Prostate gland (tissue), 2 donors: ENCODE results near the gene MS4A15. TPM values are rescaled to one million over a fixed set of nuclear protein-coding genes. Genes with fewer than 3 reads are reported as not detected.

Experiments
- DNase-seq: peaks from one replicate; pipeline ENCODE4 v3.0.0-alpha.2; 2019; ENCODE audit warnings: low spot score
- H3K27ac ChIP-seq, 2 donors: fragments of 200-600 bp; sonication (generic); 2 replicates each; pipeline ENCODE4 v1.5.1; 2017 to 2019
- H3K27me3 ChIP-seq: fragments of 200-600 bp; sonication (generic); replicated peaks from 2 replicates; pipeline ENCODE4 v1.5.1; 2019; ENCODE audit not compliant: insufficient read depth
- H3K36me3 ChIP-seq, 2 donors: fragments of 200-600 bp; sonication (generic); 1 replicate in 1 of 2; 2 replicates in 1 of 2; pipeline versions ENCODE4 v1.5.1 to v1.8.1; 2017 to 2019
- H3K4me1 ChIP-seq: fragments of 200-600 bp; sonication (generic); replicated peaks from 2 replicates; pipeline ENCODE4 v1.5.1; 2019
- H3K4me3 ChIP-seq, 2 donors: fragments of 200-600 bp; sonication (generic); 2 replicates each; pipeline ENCODE4 v1.5.1; 2017 to 2019
- H3K9me3 ChIP-seq: fragments of 200-600 bp; sonication (generic); 2 replicates; pipeline ENCODE4 v1.5.1; 2017
- CTCF ChIP-seq, 4 experiments: fragments of 200-600 bp in 2 of 4; fragments of 450-650 bp in 2 of 4; sonication (generic) in 2 of 4; IDR thresholded peaks; 1 replicate in 3 of 4; 2 replicates in 1 of 4; pipeline ENCODE4 v1.5.1; 2016 to 2019; ENCODE audit warnings: antibody characterized with exemption in 4 of 4, mild to moderate bottlenecking in 2 of 4, moderate library complexity in 2 of 4
- POLR2A ChIP-seq: fragments of 450-650 bp; IDR thresholded peaks from one replicate; pipeline ENCODE4 v1.6.1; 2016; ENCODE audit warnings: antibody characterized with exemption, mild to moderate bottlenecking
- POLR2AphosphoS5 ChIP-seq: sonication (generic); formaldehyde crosslinking; IDR thresholded peaks from one replicate; pipeline ENCODE4 v1.6.1; 2017; ENCODE audit warnings: antibody characterized with exemption
- WGBS: methylation state at CpG from one replicate; pipeline ENCODE4 v1.1.5; 2018; 5-methylcytosine and 5-hydroxymethylcytosine counted together
- intact Hi-C: fragments of 100-400 bp; cut with DNase I; formaldehyde crosslinking; loops from one replicate; pipeline ENCODE4 v1.14.2; 2022
- total RNA-seq, 2 donors: library from RNA; depleted of rRNA; stranded (reverse); fragments of >200 nt; gene quantifications; one replicate each; pipeline ENCODE4 v1.1.0, GENCODE V29; 2016

The MS4A15 gene
- total RNA-seq, 2 donors from 2014 or later = not detected

GRCh38 chr11:60769273-60769672 is 12.6 kb downstream of the MS4A15 start:
- H3K27ac ChIP-seq = no peak overlapping the region
- H3K27me3 ChIP-seq = no peaks in the 10 kb centered on the region
- H3K36me3 ChIP-seq = no peaks in the 10 kb centered on the region
- TF ChIP-seq POLR2AphosphoS5 (no peak), CTCF (IDR thresholded peaks at IDR 0.05) (no peak), POLR2A (no peak)
- no peak overlapping the region for H3K4me3 ChIP-seq
- DNase-seq = no peak
- 45% methylated on average over 4 of the region's 4 CpGs for WGBS
- H3K4me1 ChIP-seq = no peaks in the 10 kb centered on the region
- intact Hi-C loops = no loop called here
- no peaks in the 10 kb centered on the region for H3K9me3 ChIP-seq

- intact Hi-C loops = no loop called here
- TF ChIP-seq POLR2AphosphoS5 = no peak
- WGBS = 88% methylated on average over 9 of the region's 11 CpGs
These were observed 13.1 kb downstream of the MS4A15 start for GRCh38 chr11:60769811-60770210.

GRCh38 chr11:60771146-60771545 is 14.5 kb downstream of the MS4A15 start:
- Histone ChIP-seq H3K36me3 (no peaks in the 10 kb centered on the region), H3K27me3 (no peaks in the 10 kb centered on the region), H3K4me1 (no peaks in the 10 kb centered on the region), H3K4me3 (no peak overlapping the region), H3K9me3 (no peaks in the 10 kb centered on the region), H3K27ac (no peak overlapping the region)
- intact Hi-C loops = no loop called here
- WGBS = 96% methylated on average over 4 of the region's 4 CpGs
- TF ChIP-seq POLR2AphosphoS5 (no peak), POLR2A (no peak), CTCF (IDR thresholded peaks at IDR 0.05) (no peak)
- no peak for DNase-seq

More at GRCh38 chr11:60769811-60770210, 13.1 kb downstream of the MS4A15 start:
- H3K9me3 ChIP-seq = no peaks in the 10 kb centered on the region
- H3K4me3 ChIP-seq = no peak overlapping the region
- H3K4me1 ChIP-seq = no peaks in the 10 kb centered on the region
- H3K27ac ChIP-seq = no peak overlapping the region
- no peaks in the 10 kb centered on the region for H3K36me3 ChIP-seq
- no peaks in the 10 kb centered on the region for H3K27me3 ChIP-seq
- DNase-seq = no peak

GRCh38 chr11:60771879-60772525 is 15.3 kb downstream of the MS4A15 start:
- H3K4me1 ChIP-seq = no peaks in the 10 kb centered on the region
- H3K27me3 ChIP-seq = no peaks in the 10 kb centered on the region
- no peaks in the 10 kb centered on the region for H3K9me3 ChIP-seq
- no peak overlapping the region for H3K27ac ChIP-seq
- DNase-seq = no peak
- 91% methylated on average over 16 of the region's 16 CpGs for WGBS
- intact Hi-C loops = no loop called here
- TF ChIP-seq CTCF (IDR thresholded peaks at IDR 0.05) = no peak
- TF ChIP-seq POLR2AphosphoS5 = no peak
- TF ChIP-seq POLR2A = no peak
- H3K4me3 ChIP-seq = no peak overlapping the region
- H3K36me3 ChIP-seq = no peaks in the 10 kb centered on the region

DNA sequence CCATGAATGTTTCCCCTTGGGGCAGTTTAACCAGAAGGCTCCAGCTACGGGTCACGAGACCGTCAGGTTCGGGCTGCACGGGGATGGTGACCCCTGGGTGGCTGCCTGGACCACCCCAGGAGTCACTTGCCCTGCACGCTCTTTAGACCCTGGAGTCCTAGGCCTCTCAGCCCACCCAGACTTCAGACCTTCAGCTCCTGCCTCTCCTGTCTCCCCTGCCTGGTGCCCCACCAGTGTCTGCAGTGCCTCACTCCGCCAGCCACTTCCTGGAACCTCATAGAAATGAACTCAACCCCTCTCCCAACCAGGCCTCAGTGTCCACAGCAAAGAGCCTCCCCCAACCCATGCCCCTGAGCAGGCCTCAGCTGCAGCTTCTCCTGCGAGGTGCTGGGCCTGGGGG is 16.0 kb downstream of the MS4A15 start:
- Histone ChIP-seq H3K27me3 (no peaks in the 10 kb centered on the region), H3K4me1 (no peaks in the 10 kb centered on the region), H3K4me3 (no peak overlapping the region), H3K9me3 (no peaks in the 10 kb centered on the region), H3K27ac (no peak overlapping the region), H3K36me3 (no peaks in the 10 kb centered on the region)
- 90% methylated on average over 8 of the region's 8 CpGs for WGBS
- DNase-seq = no peak
- no peak for TF ChIP-seq POLR2A
- TF ChIP-seq POLR2AphosphoS5 = no peak
- no peak for TF ChIP-seq CTCF (IDR thresholded peaks at IDR 0.05)
- intact Hi-C loops = no loop called here
